ENCODE results near the gene NWD2.

Gene NWD2

GRCh38 chr4:37464373-37465128, 220.0 kb downstream of the NWD2 start:
- no peak for ATAC-seq
- no peak for TF ChIP-seq SNAI2 (CRISPR knock-in tag; IDR thresholded peaks at IDR 0.05)
- TF ChIP-seq TOX (CRISPR knock-in tag; IDR thresholded peaks at IDR 0.05; ENCODE audit: borderline replicate concordance), result no peak

GRCh38 chr4:37465296-37465695, 220.8 kb downstream of the NWD2 start:
- ATAC-seq, result no peak
- no peak for TF ChIP-seq ZFP3 (CRISPR knock-in tag; IDR thresholded peaks at IDR 0.05)
- no peak for TF ChIP-seq ZNF565 (CRISPR knock-in tag; conservative IDR thresholded peaks at IDR 0.05; ENCODE audit: low read depth)
- no peak for TF ChIP-seq RARB (CRISPR knock-in tag; IDR thresholded peaks at IDR 0.05)
- no peak for TF ChIP-seq PATZ1 (CRISPR knock-in tag; IDR thresholded peaks at IDR 0.05; ENCODE audit: borderline replicate concordance)
- no peak for TF ChIP-seq PPARA (CRISPR knock-in tag; IDR thresholded peaks at IDR 0.05; ENCODE audit: borderline replicate concordance)
- no peak for TF ChIP-seq CSDC2 (CRISPR knock-in tag; IDR thresholded peaks at IDR 0.05)
- no peak for TF ChIP-seq TCF4 (CRISPR knock-in tag; IDR thresholded peaks at IDR 0.05; ENCODE audit: borderline replicate concordance)
- TF ChIP-seq ISL1 (CRISPR knock-in tag; IDR thresholded peaks at IDR 0.05), result no peak
- TF ChIP-seq ZC3H10 (CRISPR knock-in tag; IDR thresholded peaks at IDR 0.05), result no peak
- TF ChIP-seq POU6F1 (CRISPR knock-in tag; IDR thresholded peaks at IDR 0.05; ENCODE audit: borderline replicate concordance, low read depth), result no peak
- no peak for TF ChIP-seq OSR1 (CRISPR knock-in tag; IDR thresholded peaks at IDR 0.05)
- TF ChIP-seq ZNF70 (CRISPR knock-in tag; IDR thresholded peaks at IDR 0.05), result no peak
- TF ChIP-seq TOX (CRISPR knock-in tag; IDR thresholded peaks at IDR 0.05; ENCODE audit: borderline replicate concordance), result no peak
- no peak for TF ChIP-seq ZNF8 (CRISPR knock-in tag; IDR thresholded peaks at IDR 0.05)
- no peak for TF ChIP-seq GLIS3 (CRISPR knock-in tag; IDR thresholded peaks at IDR 0.05)
- no peak for TF ChIP-seq ESRRG (CRISPR knock-in tag; IDR thresholded peaks at IDR 0.05)
- no peak for TF ChIP-seq CSRNP3 (CRISPR knock-in tag; IDR thresholded peaks at IDR 0.05)

- TF ChIP-seq ISL1 (CRISPR knock-in tag; IDR thresholded peaks at IDR 0.05) (no peak), ZNF70 (CRISPR knock-in tag; IDR thresholded peaks at IDR 0.05) (no peak), TCF4 (CRISPR knock-in tag; IDR thresholded peaks at IDR 0.05; ENCODE audit: borderline replicate concordance) (no peak), ZNF565 (CRISPR knock-in tag; conservative IDR thresholded peaks at IDR 0.05; ENCODE audit: low read depth) (no peak), RARB (CRISPR knock-in tag; IDR thresholded peaks at IDR 0.05) (no peak), CSRNP3 (CRISPR knock-in tag; IDR thresholded peaks at IDR 0.05) (no peak), ARNTL (CRISPR knock-in tag; IDR thresholded peaks at IDR 0.05; ENCODE audit: borderline replicate concordance, low read depth) (no peak), ESRRG (CRISPR knock-in tag; IDR thresholded peaks at IDR 0.05) (no peak), CREB5 (CRISPR knock-in tag; IDR thresholded peaks at IDR 0.05; ENCODE audit: low read depth) (no peak)
- no peak for ATAC-seq
These were observed 221.3 kb downstream of the NWD2 start for GRCh38 chr4:37465845-37466244.

GRCh38 chr4:37467223-37467622, 222.7 kb downstream of the NWD2 start:
- ATAC-seq, result no peak
- TF ChIP-seq ZFP3 (CRISPR knock-in tag; IDR thresholded peaks at IDR 0.05), result no peak
- no peak for TF ChIP-seq ZNF8 (CRISPR knock-in tag; IDR thresholded peaks at IDR 0.05)
- TF ChIP-seq TOX (CRISPR knock-in tag; IDR thresholded peaks at IDR 0.05; ENCODE audit: borderline replicate concordance), result no peak
- TF ChIP-seq GLIS3 (CRISPR knock-in tag; IDR thresholded peaks at IDR 0.05), result no peak
- no peak for TF ChIP-seq ZNF70 (CRISPR knock-in tag; IDR thresholded peaks at IDR 0.05)
- no peak for TF ChIP-seq ZFP30 (CRISPR knock-in tag; IDR thresholded peaks at IDR 0.05)
- no peak for TF ChIP-seq ISL1 (CRISPR knock-in tag; IDR thresholded peaks at IDR 0.05)
- TF ChIP-seq TCF4 (CRISPR knock-in tag; IDR thresholded peaks at IDR 0.05; ENCODE audit: borderline replicate concordance), result no peak
- no peak for TF ChIP-seq CSRNP3 (CRISPR knock-in tag; IDR thresholded peaks at IDR 0.05)
- no peak for TF ChIP-seq ESRRG (CRISPR knock-in tag; IDR thresholded peaks at IDR 0.05)
- TF ChIP-seq CREB5 (CRISPR knock-in tag; IDR thresholded peaks at IDR 0.05; ENCODE audit: low read depth), result no peak

Measured in SK-N-SH treated with all-trans-retinoic acid at 6 μM for 48 hours (cell line).